Hematopoietic multipotent progenitor cell treated with erythropoietin and hydrocortisone succinate and interleukin-3 and kit ligand, for 6 days (in vitro differentiated cells): Measurements from ENCODE around the gene DBT.
"Not testable (repeated sequence)": the region's sequence is repeated elsewhere in the genome, so short reads cannot be mapped to it uniquely, and the experiment has no call there.

Experiments used
- DNase-seq: peaks from one replicate; pipeline ENCODE4 v3.0.0-alpha.2; 2015

The DBT gene

DNA sequence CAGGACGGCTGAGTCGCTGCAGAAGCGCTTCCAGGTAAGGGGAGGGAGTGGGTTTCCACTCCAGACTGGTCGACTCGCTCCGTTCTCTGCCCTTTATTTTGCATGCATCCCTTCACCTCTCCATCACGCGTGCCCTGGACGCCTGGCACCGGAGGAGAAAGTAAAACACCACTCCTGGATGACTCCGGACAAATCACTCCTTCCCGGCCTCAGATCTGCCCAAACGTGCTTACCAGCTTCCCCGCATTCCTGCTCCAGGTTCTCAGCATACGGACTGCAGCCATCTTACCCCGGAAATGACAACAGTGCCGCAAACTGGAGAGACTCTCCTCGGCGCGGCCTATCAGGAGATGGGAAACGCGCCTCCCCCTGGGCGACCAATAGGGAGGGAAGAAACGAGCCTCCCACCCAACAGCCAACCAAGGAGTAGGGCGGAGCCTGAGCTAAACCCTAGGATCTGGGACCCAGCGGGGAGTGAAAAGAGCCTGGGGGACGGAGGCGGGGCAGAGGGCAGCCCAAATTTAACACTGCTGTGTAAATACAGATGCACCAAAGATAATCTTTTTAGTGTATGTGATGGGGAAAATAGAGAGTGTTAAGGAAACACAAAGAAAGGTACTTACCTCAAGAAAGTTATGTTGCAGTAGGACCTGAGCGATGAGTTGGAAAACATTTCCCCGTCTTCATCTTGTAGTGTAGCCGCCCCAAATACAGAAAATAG lies at the start of gene DBT:
Gene DBT (minus strand): TSS at position 298 of the 721 bp plus-strand sequence. CDS start 14 bp downstream, at position 284.
- DNase-seq: peak; percentile 99

DNA sequence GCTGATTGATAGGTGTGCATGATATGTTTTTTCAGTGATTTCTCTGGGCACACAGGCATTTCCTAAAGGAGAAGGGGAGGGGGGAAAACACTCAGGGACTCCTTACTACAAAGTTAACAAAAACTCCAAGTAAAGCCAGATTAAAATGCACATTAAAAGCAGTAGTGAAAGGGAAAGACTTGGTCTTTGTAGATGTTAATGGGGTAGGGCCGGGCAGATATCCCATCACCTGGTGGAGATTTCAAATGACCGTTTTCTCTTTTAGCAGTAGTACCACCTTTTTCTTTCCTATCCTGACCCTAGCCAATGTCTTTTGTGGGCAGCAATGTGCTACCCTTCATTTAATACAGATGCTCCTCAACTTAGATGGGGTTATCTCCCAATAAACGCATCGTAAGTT lies 48.9 kb upstream of the DBT start:
- DNase-seq: no peak

- not testable (repeated sequence) for DNase-seq
Observed at GRCh38 chr1:100296997-100297396, 47.4 kb upstream of the DBT start.

DNA sequence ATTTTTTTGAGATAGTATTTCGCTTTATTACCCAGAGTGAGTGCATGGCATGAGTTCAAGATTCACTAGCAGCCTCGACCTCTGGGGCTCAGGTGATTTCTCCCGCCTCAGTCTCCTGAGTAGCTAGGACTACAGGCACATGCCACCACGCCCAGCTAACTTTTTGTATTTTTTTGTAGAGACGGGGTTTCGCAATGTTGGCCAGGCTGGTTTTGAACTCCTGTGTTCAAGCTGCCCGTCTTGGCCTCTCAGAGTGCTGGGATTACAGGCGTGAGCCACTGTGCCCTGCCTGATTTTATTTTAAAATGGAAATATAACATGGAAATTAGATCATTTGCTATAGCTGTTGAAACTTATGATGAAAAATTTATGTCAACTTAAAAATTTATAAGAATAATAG lies 46.5 kb upstream of the DBT start:
- no peak for DNase-seq

- peak; percentile 25 for DNase-seq
Observed at GRCh38 chr1:100292711-100293110, 43.1 kb upstream of the DBT start.

DNA sequence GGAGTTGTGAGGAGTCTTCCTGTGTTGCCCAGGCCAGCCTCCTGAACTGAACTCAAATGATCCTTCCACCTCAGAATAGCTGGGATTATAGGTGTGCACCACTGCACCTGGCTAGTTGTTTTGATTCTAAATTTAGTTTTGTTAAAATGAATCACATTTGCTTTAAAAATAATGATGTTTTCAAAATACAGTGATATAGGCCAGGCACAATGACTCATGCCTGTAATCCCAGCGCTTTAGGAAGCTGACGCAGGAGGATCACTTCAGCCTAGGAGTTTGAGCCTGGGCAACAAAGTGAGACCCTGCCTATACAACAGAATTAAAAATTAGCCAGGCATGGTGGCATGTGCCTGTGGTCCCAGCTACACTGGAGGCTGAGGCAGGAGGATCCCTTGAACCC lies 40.7 kb upstream of the DBT start:
- DNase-seq: no peak

DNA sequence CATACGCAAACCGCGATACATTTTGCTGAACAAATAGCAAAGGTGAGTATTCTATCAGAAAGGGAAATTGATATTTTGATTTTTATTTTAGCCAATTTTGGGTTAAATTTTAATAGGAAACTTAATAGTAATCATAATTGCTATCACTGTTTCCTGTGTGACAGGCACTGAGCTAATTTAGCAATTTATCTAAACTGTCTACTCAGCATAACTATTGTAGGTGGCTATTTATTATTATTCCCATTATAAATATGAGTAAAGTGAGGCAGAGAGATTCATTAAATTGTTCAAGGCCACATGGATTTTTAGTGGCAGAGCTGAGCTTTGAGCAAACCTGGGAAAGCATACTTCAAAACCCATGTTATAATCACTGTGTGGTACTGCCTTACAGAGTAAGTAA lies 37.5 kb upstream of the DBT start:
- no peak for DNase-seq

- DNase-seq: no peak
Observed at GRCh38 chr1:100284591-100284990, 35.0 kb upstream of the DBT start.

GRCh38 chr1:100279954-100280682 lies 30.5 kb upstream of the DBT start:
- DNase-seq: no peak

DNA sequence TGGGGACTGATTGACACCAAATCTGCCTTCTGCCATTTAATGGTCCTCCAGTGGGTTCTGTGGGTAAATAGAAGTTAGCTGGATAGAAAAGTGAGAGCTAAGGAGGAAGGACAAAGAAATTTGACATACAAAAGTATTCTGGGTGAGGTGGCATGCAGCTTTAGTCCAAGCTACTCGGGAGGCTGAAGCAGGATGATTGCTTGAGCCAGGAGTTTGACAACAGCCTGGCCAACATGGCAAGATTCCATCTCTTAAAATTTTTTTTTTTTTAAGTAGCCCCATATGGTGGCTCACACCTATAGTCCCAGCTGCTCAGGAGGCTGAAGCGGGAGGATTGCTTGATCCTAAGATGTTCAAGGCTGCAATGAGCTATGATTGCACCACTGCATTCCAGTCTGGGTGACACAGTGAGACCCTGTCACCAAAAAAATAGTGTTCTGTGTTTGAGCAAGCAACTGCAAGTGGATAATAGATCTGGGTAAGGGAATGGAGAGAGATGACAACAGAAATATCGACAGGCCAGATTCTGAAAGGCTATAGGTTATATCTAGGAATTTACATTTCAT lies 29.8 kb upstream of the DBT start:
- no peak for DNase-seq

- DNase-seq: peak; percentile 78
Observed at GRCh38 chr1:100277866-100278265, 28.2 kb upstream of the DBT start.

DNA sequence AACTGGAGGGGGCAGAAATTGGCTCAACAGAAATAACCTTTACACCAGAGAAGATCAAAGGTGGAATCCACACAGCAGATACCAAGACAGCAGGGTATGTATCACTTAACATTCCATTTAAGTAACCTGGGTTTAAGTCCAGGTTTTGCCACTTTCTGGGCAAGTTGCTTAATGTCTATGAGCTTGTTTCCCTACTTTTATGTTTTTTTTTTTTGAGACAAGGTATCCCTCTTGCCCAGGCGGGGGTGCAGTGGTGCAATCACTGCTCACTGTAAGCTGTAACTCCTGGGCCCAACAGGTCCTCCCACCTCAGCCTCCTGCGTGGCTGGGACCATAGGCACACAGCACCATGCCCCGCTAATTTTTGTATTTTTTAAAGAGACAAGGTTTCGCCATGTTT lies 18.6 kb upstream of the DBT start:
- no peak for DNase-seq

- peak; percentile 38 for DNase-seq
Observed at GRCh38 chr1:100267284-100267683, 17.6 kb upstream of the DBT start.

GRCh38 chr1:100266741-100267140 lies 17.1 kb upstream of the DBT start:
- peak; percentile 50 for DNase-seq

DNA sequence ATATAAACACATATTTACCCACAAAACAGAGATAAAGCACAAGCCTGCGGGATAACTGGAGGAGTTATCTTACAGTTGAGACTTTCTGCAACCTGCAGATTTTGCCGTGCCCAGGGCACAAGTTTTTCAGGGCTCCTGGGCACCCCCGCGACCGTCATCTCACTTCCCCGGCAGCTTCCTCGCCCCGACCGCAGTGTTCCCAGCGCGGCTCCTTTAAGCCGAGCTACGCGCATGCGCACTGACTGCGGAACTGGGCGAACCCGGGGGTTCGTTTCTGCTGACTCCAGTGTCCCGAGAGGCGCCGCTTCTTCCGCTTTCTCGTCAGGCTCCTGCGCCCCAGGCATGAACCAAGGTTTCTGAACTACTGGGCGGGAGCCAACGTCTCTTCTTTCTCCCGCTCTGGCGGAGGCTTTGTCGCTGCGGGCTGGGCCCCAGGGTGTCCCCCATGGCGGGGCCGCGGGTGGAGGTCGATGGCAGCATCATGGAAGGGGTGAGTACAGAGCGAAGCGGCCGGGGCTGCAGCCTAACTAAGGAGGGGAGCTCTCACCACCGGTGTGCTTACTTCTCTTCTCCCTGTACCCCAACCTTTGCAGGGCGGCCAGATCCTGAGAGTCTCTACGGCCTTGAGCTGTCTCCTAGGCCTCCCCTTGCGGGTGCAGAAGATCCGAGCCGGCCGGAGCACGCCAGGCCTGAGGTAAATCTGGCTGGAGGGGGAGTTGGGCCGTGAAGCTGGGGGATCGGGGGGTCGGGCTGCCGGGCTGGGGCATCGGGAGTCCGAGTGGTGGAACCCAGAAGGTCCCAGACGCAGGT lies 16.5 kb upstream of the DBT start, which contains the start of gene RTCA:
Gene RTCA (plus strand): TSS at position 286 of the 810 bp plus-strand sequence. CDS start 160 bp downstream, at position 446.
- peak; percentile 99 for DNase-seq

DNA sequence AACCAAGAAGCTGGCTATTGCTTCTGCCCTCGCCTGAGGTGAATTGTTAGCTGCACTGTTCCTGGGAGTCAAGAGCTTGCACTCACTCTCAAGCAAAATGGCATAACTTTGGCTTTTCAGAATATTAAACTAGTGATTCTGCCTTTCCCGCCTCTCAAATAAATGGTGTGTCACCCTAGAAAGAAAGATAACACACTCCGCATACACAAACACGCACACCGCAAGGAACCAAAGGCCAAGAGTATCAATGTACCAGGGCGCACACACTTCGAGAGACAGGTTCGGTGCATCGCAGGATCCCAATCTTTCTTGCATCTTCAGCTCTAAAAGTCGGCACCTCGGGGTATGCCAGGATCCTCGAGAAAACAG lies 15.9 kb upstream of the DBT start:
- DNase-seq: peak; percentile 73

DNA sequence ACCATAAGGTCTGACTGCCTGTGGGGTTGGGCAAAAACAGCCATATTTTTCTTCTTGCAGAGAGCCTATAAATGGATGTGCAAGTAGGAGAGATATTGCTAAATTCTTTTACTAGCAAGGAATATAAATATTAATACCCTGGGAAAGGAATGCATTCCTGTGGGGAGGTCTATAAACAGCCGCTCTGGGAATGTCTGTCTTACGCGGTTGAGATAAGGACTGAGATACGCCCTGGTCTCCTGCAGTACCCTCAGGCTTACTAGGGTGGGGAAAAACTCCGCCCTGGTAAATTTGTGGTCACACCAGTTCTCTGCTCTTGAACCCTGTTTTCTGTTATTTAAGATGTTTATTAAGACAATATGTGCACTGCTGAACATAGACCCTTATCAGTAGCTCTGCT lies 14.4 kb upstream of the DBT start:
- DNase-seq: peak; percentile 11

DNA sequence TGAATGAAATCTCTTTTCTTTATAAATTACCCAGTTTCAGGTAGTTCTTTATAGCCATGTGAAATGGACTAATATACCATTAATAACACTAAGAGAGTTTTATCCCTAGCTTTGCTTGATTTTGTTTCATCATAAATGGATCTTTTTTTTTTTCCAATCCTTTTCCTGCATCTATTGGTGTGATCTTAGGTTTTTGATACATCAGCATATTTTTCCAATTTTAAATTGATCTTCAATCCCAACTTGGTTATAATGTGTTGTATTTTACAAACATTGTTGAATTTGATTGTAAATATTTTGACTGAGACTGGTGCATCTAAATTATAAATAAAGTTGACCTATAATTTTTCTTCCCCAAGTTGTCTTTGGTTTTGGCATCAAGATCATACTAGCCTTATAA lies 12.1 kb upstream of the DBT start:
- no peak for DNase-seq

GRCh38 chr1:100258427-100258826 lies 8.8 kb upstream of the DBT start:
- DNase-seq: not testable (repeated sequence)

DNA sequence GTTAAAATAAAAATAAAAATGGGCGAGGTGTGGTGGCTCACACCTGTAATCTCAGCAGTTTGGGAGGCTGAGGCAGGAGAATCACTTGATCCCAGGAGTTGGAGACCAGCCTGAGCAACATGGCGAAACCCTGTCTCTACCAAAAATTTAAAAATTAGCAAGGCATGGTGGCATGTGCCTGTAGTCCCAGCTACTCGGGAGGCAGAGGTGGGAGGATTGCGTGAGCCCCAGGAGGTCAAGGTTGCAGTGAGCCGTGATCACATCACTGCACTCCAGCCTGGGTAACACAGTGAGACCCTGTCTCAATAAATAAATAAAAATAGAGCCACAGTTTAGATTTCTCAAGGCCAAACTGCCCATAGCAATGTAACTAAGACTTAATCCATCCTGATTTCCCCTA lies 6.6 kb upstream of the DBT start:
- DNase-seq: not testable (repeated sequence)

DNA sequence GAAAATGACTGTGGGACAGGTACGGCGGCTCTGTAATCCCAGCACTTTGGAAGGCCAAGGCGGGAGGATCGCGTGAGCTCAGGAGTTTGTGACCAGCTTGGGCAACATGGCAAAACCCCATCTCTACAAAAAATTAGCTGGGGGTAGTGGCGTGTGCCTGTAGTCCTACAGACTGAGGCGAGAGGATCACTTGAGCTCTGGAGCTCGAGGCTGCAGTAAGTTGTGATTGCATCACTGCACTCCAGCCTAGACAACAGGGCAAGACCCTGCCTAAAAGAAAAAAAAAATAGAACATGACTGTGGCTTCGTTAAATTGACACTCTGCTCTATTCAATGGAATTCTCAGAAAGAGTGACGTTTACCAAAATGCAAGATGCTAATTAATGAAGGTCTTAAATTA lies 3.9 kb upstream of the DBT start:
- no peak for DNase-seq

DNA sequence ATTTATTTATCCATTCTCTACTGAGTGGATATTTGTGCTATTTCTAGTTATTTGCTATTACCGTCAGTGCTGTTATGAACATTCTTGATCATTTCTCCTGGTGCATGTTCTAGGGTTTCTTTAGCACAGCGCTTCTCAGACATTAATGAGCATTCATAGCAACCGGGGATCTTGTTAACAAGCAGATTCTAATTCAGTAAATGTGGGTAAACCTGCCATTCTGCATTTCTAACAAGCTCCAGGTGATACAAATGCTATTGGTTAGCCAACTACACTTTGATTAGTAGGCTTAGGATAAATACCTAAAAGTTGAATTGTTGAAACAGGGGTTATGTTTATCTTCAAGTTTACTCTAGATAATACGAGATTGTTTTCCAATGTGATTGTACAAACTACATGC lies 3.3 kb upstream of the DBT start:
- no peak for DNase-seq

- no peak for DNase-seq
Observed at GRCh38 chr1:100250807-100251206, 1.2 kb upstream of the DBT start.
